Osteoblast (primary cell): Measurements from ENCODE around the gene NDUFB8. TPM values are rescaled to one million over a fixed set of nuclear protein-coding genes. Genes with fewer than 3 reads are reported as not detected.

ENCODE experiments used
- DNase-seq: peaks from one replicate; pipeline ENCODE4 v3.0.0; 2011; ENCODE audit warnings: low spot score, mixed read lengths; ENCODE audit not compliant: insufficient read length; ENCODE audit errors: missing footprints
- H2AFZ ChIP-seq: 2 replicates; pipeline ENCODE4 v1.6.0; 2011; ENCODE audit warnings: mild to moderate bottlenecking, low read length
- H3K27ac ChIP-seq: 2 replicates; pipeline ENCODE4 v1.5.1; 2011; ENCODE audit warnings: mild to moderate bottlenecking, low read depth, low read length, moderate library complexity
- H3K27me3 ChIP-seq: 2 replicates; pipeline ENCODE4 v1.6.0; 2012; ENCODE audit warnings: mild to moderate bottlenecking, control low read depth, inconsistent platforms, low read length, moderate library complexity; ENCODE audit not compliant: insufficient read depth
- H3K36me3 ChIP-seq: 2 replicates; pipeline ENCODE4 v1.5.1; 2011; ENCODE audit warnings: mild to moderate bottlenecking, low read length, control low read depth, moderate library complexity; ENCODE audit not compliant: insufficient read depth
- H3K4me1 ChIP-seq: 2 replicates; pipeline ENCODE4 v1.5.1; 2011; ENCODE audit warnings: mild to moderate bottlenecking, low read length, control low read depth, moderate library complexity; ENCODE audit not compliant: insufficient read depth
- H3K4me2 ChIP-seq: 2 replicates; pipeline ENCODE4 v1.6.0; 2011; ENCODE audit warnings: mild to moderate bottlenecking, low read length; ENCODE audit not compliant: insufficient read depth
- H3K4me3 ChIP-seq: fragments of 200-600 bp; sonication (generic); 3 replicates; pipeline ENCODE4 v1.5.1; 2012; ENCODE audit warnings: mild to moderate bottlenecking, low read length, inconsistent platforms; ENCODE audit not compliant: insufficient read depth
- H3K79me2 ChIP-seq: 2 replicates; pipeline ENCODE4 v1.6.0; 2012; ENCODE audit warnings: mild to moderate bottlenecking, low read length, control low read depth, inconsistent platforms; ENCODE audit not compliant: insufficient read depth
- H3K9me3 ChIP-seq: 2 replicates; pipeline ENCODE4 v1.5.1; 2011; ENCODE audit warnings: low read depth, low read length, control low read depth
- H4K20me1 ChIP-seq: 2 replicates; pipeline ENCODE4 v1.6.0; 2012; ENCODE audit warnings: mild to moderate bottlenecking, low read length, control low read depth; ENCODE audit not compliant: insufficient read depth
- CTCF ChIP-seq: IDR thresholded peaks from 2 replicates; pipeline ENCODE4 v1.5.1; 2011; ENCODE audit warnings: mild to moderate bottlenecking, low read depth, low read length, moderate library complexity; ENCODE audit errors: extremely low read depth
- total RNA-seq: library from RNA; depleted of rRNA; stranded (reverse); fragments of >200 nt; gene quantifications from 2 replicates; pipeline ENCODE4 v1.2.3, GENCODE V29; 2012

Gene NDUFB8
- total RNA-seq, 1 donor = 102 TPM

- Histone ChIP-seq H3K4me3 (no peak overlapping the region), H3K4me2 (no peak overlapping the region), H3K27ac (no peak overlapping the region), H4K20me1 (no peaks in the 10 kb centered on the region), H3K9me3 (no peaks in the 10 kb centered on the region), H3K79me2 (no peaks in the 10 kb centered on the region), H2AFZ (no peak overlapping the region), H3K36me3 (no peaks in the 10 kb centered on the region), H3K27me3 (no peaks in the 10 kb centered on the region), H3K4me1 (peaks cover 14% of the 10 kb centered on the region)
- no peak for TF ChIP-seq CTCF
- DNase-seq = no peak
Measured at GRCh38 chr10:100510533-100511308, 18.9 kb downstream of the NDUFB8 start.

GRCh38 chr10:100509241-100509840 lies 20.3 kb downstream of the NDUFB8 start:
- no peak overlapping the region for H3K4me3 ChIP-seq
- no peak overlapping the region for H2AFZ ChIP-seq
- no peaks in the 10 kb centered on the region for H4K20me1 ChIP-seq
- peaks cover 14% of the 10 kb centered on the region for H3K4me1 ChIP-seq
- H3K4me2 ChIP-seq = no peak overlapping the region
- H3K36me3 ChIP-seq = no peaks in the 10 kb centered on the region
- no peaks in the 10 kb centered on the region for H3K79me2 ChIP-seq
- DNase-seq = no peak
- no peaks in the 10 kb centered on the region for H3K27me3 ChIP-seq
- no peaks in the 10 kb centered on the region for H3K9me3 ChIP-seq
- H3K27ac ChIP-seq = no peak overlapping the region
- TF ChIP-seq CTCF = no peak

DNA sequence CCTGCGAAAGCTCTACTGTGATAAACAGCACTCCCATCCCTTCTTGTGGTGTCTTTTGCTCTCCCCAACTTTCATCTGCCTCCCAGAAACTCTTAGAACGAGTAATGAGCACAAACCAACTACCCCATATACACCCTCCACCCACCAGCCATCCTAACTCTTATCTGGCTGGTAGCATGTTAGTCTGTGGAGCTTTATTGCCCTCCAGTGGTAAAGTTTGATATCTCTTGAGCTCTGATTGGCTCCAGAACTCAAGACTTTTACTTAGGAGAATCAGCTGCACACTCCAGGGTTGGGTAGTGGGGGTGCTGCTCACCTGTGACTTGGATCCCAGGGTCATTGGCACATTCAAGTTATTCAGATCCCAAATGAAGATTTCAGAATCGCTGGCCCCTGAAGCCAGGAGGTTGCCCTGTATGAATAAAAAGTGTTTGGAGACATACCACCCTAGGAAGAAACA lies 20.9 kb downstream of the NDUFB8 start:
- no peaks in the 10 kb centered on the region for H3K27me3 ChIP-seq
- no peaks in the 10 kb centered on the region for H3K36me3 ChIP-seq

More for the DNA sequence above, 20.9 kb downstream of the NDUFB8 start:
- no peaks in the 10 kb centered on the region for H3K79me2 ChIP-seq
- H2AFZ ChIP-seq = no peak overlapping the region
- no peak overlapping the region for H3K4me3 ChIP-seq
- no peaks in the 10 kb centered on the region for H3K9me3 ChIP-seq
- no peak for DNase-seq
- H3K4me1 ChIP-seq = peaks cover 14% of the 10 kb centered on the region
- peak; percentile 79 for TF ChIP-seq CTCF
- no peak overlapping the region for H3K27ac ChIP-seq
- no peak overlapping the region for H3K4me2 ChIP-seq
- no peaks in the 10 kb centered on the region for H4K20me1 ChIP-seq
